H9 (cell line): Measurements from ENCODE around the gene EIF6. TPM values are rescaled to one million over a fixed set of nuclear protein-coding genes. Genes with fewer than 3 reads are reported as not detected.

Experiments used
- DNase-seq: peaks from one replicate; pipeline ENCODE4 v3.0.0-alpha.2; 2017
- H2AFZ ChIP-seq: one replicate; pipeline ENCODE4 v1.6.1; 2013; ENCODE audit warnings: mild to moderate bottlenecking, low read length, control low read depth, moderate library complexity
- H2AK5ac ChIP-seq: 2 replicates; pipeline ENCODE4 v1.6.1; 2013; ENCODE audit warnings: low read length, control low read depth, mixed read lengths; ENCODE audit not compliant: insufficient read length
- H2BK120ac ChIP-seq: one replicate; pipeline ENCODE4 v1.6.1; 2013; ENCODE audit warnings: low read depth, mild to moderate bottlenecking, low read length, control low read depth, inconsistent platforms; ENCODE audit not compliant: poor library complexity, severe bottlenecking
- H2BK12ac ChIP-seq: 2 replicates; pipeline ENCODE4 v1.6.1; 2013; ENCODE audit warnings: low read length, control low read depth, mixed read lengths, low read depth; ENCODE audit not compliant: insufficient read length
- H2BK15ac ChIP-seq: 2 replicates; pipeline ENCODE4 v1.6.1; 2013; ENCODE audit warnings: low read depth, low read length, control low read depth
- H2BK20ac ChIP-seq: one replicate; pipeline ENCODE4 v1.6.1; 2013; ENCODE audit warnings: low read depth, mild to moderate bottlenecking, low read length, control low read depth, inconsistent platforms; ENCODE audit not compliant: poor library complexity, severe bottlenecking
- H2BK5ac ChIP-seq: 2 replicates; pipeline ENCODE4 v1.6.1; 2013; ENCODE audit warnings: low read length, control low read depth, mixed read lengths; ENCODE audit not compliant: insufficient read length
- H3K14ac ChIP-seq: 2 replicates; pipeline ENCODE4 v1.6.1; 2013; ENCODE audit warnings: low read length, control low read depth; ENCODE audit not compliant: insufficient read depth
- H3K18ac ChIP-seq: 2 replicates; pipeline ENCODE4 v1.6.1; 2013; ENCODE audit warnings: low read depth, mild to moderate bottlenecking, mixed read lengths, low read length, control low read depth; ENCODE audit not compliant: insufficient read length
- H3K23ac ChIP-seq: 2 replicates; pipeline ENCODE4 v1.6.1; 2013; ENCODE audit warnings: low read length, control low read depth, mixed read lengths, low read depth; ENCODE audit not compliant: insufficient read length
- H3K23me2 ChIP-seq: 2 replicates; pipeline ENCODE4 v1.6.1; 2013; ENCODE audit warnings: low read depth, mild to moderate bottlenecking, mixed read lengths, low read length, control low read depth; ENCODE audit not compliant: insufficient read length, poor library complexity, severe bottlenecking
- H3K27ac ChIP-seq: 2 replicates; pipeline ENCODE4 v1.5.1; 2013; ENCODE audit warnings: low read length, control low read depth, mixed read lengths, low read depth; ENCODE audit not compliant: insufficient read length
- H3K27me3 ChIP-seq: 2 replicates; pipeline ENCODE4 v1.6.1; 2013; ENCODE audit warnings: low read length, control low read depth, inconsistent platforms; ENCODE audit not compliant: insufficient read depth
- H3K4ac ChIP-seq: 2 replicates; pipeline ENCODE4 v1.6.1; 2013; ENCODE audit warnings: low read depth, mild to moderate bottlenecking, control low read depth, inconsistent platforms, low read length, moderate library complexity
- H3K4me1 ChIP-seq: 2 replicates; pipeline ENCODE4 v1.6.1; 2013; ENCODE audit warnings: low read length, control low read depth, inconsistent platforms; ENCODE audit not compliant: insufficient read depth
- H3K4me2 ChIP-seq: 2 replicates; pipeline ENCODE4 v1.6.1; 2013; ENCODE audit warnings: low read length, control low read depth, mixed read lengths; ENCODE audit not compliant: insufficient read length, insufficient read depth
- H3K56ac ChIP-seq: 2 replicates; pipeline ENCODE4 v1.6.1; 2013; ENCODE audit warnings: low read depth, mild to moderate bottlenecking, mixed read lengths, low read length, control low read depth; ENCODE audit not compliant: insufficient read length
- H3K79me1 ChIP-seq: 2 replicates; pipeline ENCODE4 v1.6.1; 2013; ENCODE audit warnings: low read depth, mild to moderate bottlenecking, moderate library complexity, low read length, control low read depth, inconsistent platforms; ENCODE audit not compliant: insufficient read depth, poor library complexity, severe bottlenecking
- H3K79me2 ChIP-seq: 2 replicates; pipeline ENCODE4 v1.6.1; 2013; ENCODE audit warnings: low read length, control low read depth, inconsistent platforms; ENCODE audit not compliant: insufficient read depth
- H3K9ac ChIP-seq: 2 replicates; pipeline ENCODE4 v1.6.1; 2013; ENCODE audit warnings: low read length, control low read depth, mixed read lengths; ENCODE audit not compliant: insufficient read length; ENCODE audit errors: extremely low read depth
- H3K9me3 ChIP-seq: one replicate; pipeline ENCODE4 v1.6.1; 2013; ENCODE audit warnings: low read depth, low read length, inconsistent platforms; ENCODE audit not compliant: control insufficient read depth
- H3T11ph ChIP-seq: one replicate; pipeline ENCODE4 v1.6.1; 2013; ENCODE audit warnings: mild to moderate bottlenecking, low read length, control low read depth, inconsistent platforms
- H4K20me1 ChIP-seq: one replicate; pipeline ENCODE4 v1.6.1; 2013; ENCODE audit not compliant: control insufficient read depth, insufficient read length, insufficient read depth
- H4K5ac ChIP-seq: 2 replicates; pipeline ENCODE4 v1.6.1; 2013; ENCODE audit warnings: low read depth, mild to moderate bottlenecking, mixed read lengths, low read length, control low read depth; ENCODE audit not compliant: insufficient read length
- H4K8ac ChIP-seq: replicated peaks from 2 replicates; pipeline ENCODE4 v1.6.1; 2013; ENCODE audit warnings: low read length, control low read depth, mixed read lengths, low read depth; ENCODE audit not compliant: insufficient read length
- H4K91ac ChIP-seq: 2 replicates; pipeline ENCODE4 v1.6.1; 2013; ENCODE audit warnings: low read depth, mild to moderate bottlenecking, moderate library complexity, mixed read lengths, low read length, control low read depth; ENCODE audit not compliant: insufficient read length
- H3K27ac Mint-ChIP-seq, 3 experiments: 2 replicates in 2 of 3; 3 replicates in 1 of 3; pipeline ENCODE4 v1.8.0; 2020 to 2021; ENCODE audit warnings: mixed read lengths in 3 of 3, mild to moderate bottlenecking in 1 of 3, moderate library complexity in 1 of 3
- H3K27me3 Mint-ChIP-seq: 2 replicates; pipeline ENCODE4 v1.8.0; 2021; ENCODE audit warnings: low read depth, mild to moderate bottlenecking, moderate library complexity, mixed read lengths
- H3K36me3 Mint-ChIP-seq, 3 experiments: 2 replicates in 2 of 3; 3 replicates in 1 of 3; pipeline ENCODE4 v1.8.0; 2020 to 2021; ENCODE audit warnings: low read depth in 3 of 3, mixed read lengths in 3 of 3; ENCODE audit not compliant: insufficient read depth in 1 of 3
- H3K4me1 Mint-ChIP-seq, 2 experiments: 2 replicates each; pipeline ENCODE4 v1.8.0; 2020; ENCODE audit warnings: mixed read lengths in 2 of 2
- H3K4me3 Mint-ChIP-seq, 2 experiments: 2 replicates in 1 of 2; 3 replicates in 1 of 2; pipeline ENCODE4 v1.8.0; 2020 to 2021; ENCODE audit warnings: mild to moderate bottlenecking in 2 of 2, mixed read lengths in 2 of 2, moderate library complexity in 1 of 2
- H3K9me3 Mint-ChIP-seq, 2 experiments: 2 replicates in 1 of 2; 3 replicates in 1 of 2; pipeline ENCODE4 v1.8.0; 2020; ENCODE audit warnings: mild to moderate bottlenecking in 2 of 2, mixed read lengths in 2 of 2, moderate library complexity in 1 of 2
- WGBS: extraction: QIAGEN DNeasy Blood & Tissue Kit; methylation state at CpG from one replicate; pipeline ENCODE4 v1.1.7; 2013; ENCODE audit warnings: missing lambda C conversion rate, low lambda C conversion rate, mixed read lengths; ENCODE audit not compliant: insufficient read length; ENCODE audit errors: extremely low coverage; 5-methylcytosine and 5-hydroxymethylcytosine counted together
- total RNA-seq: library from RNA; stranded (reverse); gene quantifications from 2 replicates; pipeline ENCODE4 v1.2.1, GENCODE V29; 2021
- TF ChIP-seq, protein P1 (sequence below): fragments of 200-600 bp; sonication (generic); conservative IDR thresholded peaks from 3 replicates; pipeline ENCODE4 v1.8.0; 2021; ENCODE audit warnings: antibody characterized with exemption, mild to moderate bottlenecking

Gene EIF6
- total RNA-seq, 1 experiment from 2014 or later: 150 TPM

DNA sequence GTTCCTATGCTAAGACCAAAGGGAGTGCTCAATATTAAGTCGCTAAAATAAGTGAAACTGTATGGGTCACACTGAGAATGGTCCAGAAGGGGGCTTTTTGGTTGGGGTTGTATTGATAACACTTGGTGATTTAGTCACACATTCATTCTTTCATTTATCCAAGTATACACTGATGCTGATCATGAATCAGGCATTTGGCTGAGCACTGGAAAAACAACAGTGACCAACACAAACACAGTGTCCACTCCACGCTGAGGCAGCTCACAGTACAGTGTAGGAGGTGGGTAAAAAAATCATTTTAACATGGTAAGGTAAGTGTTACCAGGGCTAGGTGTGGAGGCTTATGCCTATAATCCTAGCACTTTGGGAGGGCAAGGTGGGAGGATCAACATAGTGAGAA lies 16.9 kb upstream of the EIF6 start:
- no peak for DNase-seq
- TF ChIP-seq, protein P1, sequence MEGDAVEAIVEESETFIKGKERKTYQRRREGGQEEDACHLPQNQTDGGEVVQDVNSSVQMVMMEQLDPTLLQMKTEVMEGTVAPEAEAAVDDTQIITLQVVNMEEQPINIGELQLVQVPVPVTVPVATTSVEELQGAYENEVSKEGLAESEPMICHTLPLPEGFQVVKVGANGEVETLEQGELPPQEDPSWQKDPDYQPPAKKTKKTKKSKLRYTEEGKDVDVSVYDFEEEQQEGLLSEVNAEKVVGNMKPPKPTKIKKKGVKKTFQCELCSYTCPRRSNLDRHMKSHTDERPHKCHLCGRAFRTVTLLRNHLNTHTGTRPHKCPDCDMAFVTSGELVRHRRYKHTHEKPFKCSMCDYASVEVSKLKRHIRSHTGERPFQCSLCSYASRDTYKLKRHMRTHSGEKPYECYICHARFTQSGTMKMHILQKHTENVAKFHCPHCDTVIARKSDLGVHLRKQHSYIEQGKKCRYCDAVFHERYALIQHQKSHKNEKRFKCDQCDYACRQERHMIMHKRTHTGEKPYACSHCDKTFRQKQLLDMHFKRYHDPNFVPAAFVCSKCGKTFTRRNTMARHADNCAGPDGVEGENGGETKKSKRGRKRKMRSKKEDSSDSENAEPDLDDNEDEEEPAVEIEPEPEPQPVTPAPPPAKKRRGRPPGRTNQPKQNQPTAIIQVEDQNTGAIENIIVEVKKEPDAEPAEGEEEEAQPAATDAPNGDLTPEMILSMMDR: no peak
- Histone ChIP-seq H3T11ph (no peak overlapping the region), H3K4me1 (peaks cover 3% of the 10 kb centered on the region; the same call in 1 of the 2 replicates), H3K4ac (no peak overlapping the region), H4K20me1 (no peaks in the 10 kb centered on the region), H4K91ac (no peak overlapping the region), H3K18ac (no peak overlapping the region), H3K9ac (no peak overlapping the region), H2AK5ac (no peak overlapping the region), H2BK20ac (no peak overlapping the region), H3K56ac (no peak overlapping the region), H2BK120ac (no peak overlapping the region), H2BK5ac (no peak overlapping the region), H3K23ac (no peak overlapping the region), H3K79me2 (no peaks in the 10 kb centered on the region), H3K14ac (no peak overlapping the region), H3K23me2 (peaks cover 4% of the 10 kb centered on the region), H3K4me2 (no peak overlapping the region), H3K79me1 (no peaks in the 10 kb centered on the region), H2BK15ac (no peak overlapping the region), H4K5ac (no peak overlapping the region), H4K8ac (no peak overlapping the region), H3K27me3 (no peaks in the 10 kb centered on the region), H2BK12ac (no peak overlapping the region), H3K27ac (no peak overlapping the region), H2AFZ (no peak overlapping the region), H3K9me3 (no peaks in the 10 kb centered on the region)
- Mint-ChIP-seq H3K4me3 (no peak overlapping the region), H3K9me3 (no peaks in the 10 kb centered on the region; a peak in 1 of 5 replicates), H3K27ac (no peak overlapping the region), H3K36me3 (peaks cover 0 to 2% (median 2%) of the 10 kb centered on the region in 3 experiments; a peak in 4 of 7 replicates), H3K27me3 (peaks cover 10% of the 10 kb centered on the region), H3K4me1 (peaks cover 13 to 15% of the 10 kb centered on the region in 2 experiments)
- WGBS: no CpG with 5 or more reads among the region's 2 CpGs
